ENCODE results near the gene ZMYM4.

DNA sequence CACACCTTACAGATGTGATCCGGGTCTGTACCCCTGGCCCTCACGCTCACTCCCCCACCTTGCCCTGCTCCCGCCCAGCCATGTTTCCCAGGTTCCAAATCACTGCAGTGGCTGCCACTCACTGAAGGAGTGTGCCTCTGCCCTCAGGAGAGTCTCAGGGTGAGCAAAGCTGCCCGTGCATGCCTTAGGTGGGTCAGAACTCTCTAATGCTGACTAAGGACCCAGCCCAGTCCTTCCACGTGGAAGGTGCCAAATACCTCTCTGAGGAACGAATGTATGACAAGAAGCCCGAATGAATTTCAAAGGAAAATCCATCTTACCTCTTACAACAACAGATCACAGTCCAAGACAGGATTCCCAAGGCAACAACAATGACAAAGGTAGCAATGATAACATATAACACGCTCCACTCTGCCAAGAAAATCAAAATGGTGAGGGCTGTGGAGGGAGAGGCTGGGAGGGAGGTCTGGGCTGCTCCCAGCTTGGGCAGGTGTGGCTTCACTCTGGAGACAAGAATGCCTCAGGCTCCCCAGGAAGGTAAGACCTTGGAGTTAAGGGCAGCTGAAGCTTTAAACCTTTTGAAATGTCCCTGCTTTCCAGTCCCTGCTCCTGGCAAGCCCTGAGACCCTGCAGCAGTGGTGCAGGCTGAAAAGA is 173.5 kb downstream of the ZMYM4 start:
- TF ChIP-seq POLR2AphosphoS5 (IDR thresholded peaks at IDR 0.05; ENCODE audit: borderline replicate concordance, low read depth, low read length) (no peak), EZH2 (IDR thresholded peaks at IDR 0.05) (no peak)

Measured in SK-N-MC (cell line).